HG03139 (cell line): ENCODE measurements around the gene KCNN2.

Experiments used
- ATAC-seq: cut with Tn5 transposase; IDR thresholded peaks from one replicate; pipeline ENCODE4 v1.9.1; 2021; ENCODE audit not compliant: unreplicated experiment

Gene KCNN2

DNA sequence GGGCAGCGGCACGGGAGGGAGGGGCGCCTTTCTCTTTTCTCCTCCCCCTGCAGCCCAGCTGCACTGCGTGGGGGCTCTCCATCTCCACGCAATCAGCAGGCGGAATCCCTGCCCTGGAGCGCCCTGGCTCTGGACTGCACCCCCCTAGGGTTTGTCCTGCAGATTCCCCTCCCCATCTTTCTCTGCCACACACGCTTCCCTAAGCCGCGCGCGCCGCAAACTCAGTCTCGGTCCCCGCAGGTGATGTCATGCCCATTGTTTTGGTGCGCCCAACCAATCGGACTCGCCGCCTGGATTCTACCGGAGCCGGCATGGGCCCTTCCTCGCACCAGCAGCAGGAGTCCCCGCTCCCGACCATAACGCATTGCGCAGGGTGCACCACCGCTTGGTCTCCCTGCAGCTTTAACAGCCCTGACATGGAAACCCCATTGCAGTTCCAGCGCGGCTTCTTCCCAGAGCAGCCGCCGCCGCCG is at the start of gene KCNN2:
TSS of gene KCNN2 (plus strand) at position 347 of the 473 bp plus-strand sequence. CDS start at position 417, 70 bp downstream.
- peak; percentile 58 for ATAC-seq

- no peak for ATAC-seq
Measured at GRCh38 chr5:114312658-114313057, 49.2 kb upstream of the KCNN2 start.

DNA sequence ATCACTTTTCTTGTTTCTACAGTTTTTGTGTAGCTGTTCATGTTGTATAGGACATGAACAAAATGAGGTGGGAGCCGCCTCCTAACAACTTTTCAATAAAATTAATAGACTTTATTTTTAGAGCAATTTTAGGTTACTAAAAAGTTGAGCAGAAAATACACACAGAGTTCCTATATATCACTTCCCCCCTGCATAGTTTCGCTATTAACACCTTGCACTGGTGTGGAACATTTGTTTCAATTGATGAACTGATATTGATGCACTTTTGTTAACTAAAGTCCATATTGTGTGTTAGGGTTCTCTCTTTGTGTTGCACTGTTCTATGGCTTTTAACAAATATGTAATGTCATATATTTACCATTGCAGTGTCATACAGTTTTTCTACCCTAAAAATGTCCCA is 47.8 kb upstream of the KCNN2 start:
- ATAC-seq = no peak

GRCh38 chr5:114316167-114316566 is 45.7 kb upstream of the KCNN2 start:
- no peak for ATAC-seq

GRCh38 chr5:114317751-114318150 is 44.1 kb upstream of the KCNN2 start:
- no peak for ATAC-seq

GRCh38 chr5:114319236-114319635 is 42.6 kb upstream of the KCNN2 start:
- ATAC-seq = no peak

DNA sequence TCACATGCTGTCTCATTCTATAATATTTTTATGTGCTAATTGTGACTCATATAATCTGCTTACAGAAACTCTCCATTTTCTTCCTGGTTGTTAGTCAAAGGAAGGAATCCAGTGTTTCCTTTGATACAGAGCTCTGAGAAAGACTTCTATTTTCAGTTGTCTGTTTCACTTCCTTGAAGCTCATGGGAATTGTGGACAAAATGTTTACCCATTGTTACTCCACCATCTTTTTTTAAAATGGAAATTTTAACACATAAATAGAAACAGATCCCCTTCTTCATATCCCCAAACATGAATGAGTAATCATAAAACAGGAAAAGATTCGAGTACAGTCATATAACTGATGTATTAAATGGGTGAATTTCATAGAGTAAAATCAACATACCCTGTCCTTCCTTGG is 42.0 kb upstream of the KCNN2 start:
- ATAC-seq = no peak

DNA sequence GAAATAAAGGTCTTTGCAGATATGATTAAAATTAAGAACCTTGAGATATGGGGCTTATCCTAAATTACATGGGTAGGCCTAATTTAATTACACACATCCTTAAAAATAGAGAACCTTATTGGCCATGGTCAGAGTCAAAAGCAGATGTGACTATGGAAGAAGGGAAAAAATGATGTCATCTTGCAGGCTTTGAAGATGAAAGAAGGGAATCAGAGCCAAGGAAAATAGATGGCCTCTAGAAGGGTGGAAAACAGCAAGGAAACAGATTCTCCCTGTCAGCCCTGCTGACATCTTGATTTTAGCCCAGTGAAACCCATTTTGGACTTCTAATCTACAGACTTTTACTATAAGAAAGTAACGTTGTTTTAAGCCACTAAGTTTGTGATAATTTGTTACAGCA is 37.6 kb upstream of the KCNN2 start:
- no peak for ATAC-seq

DNA sequence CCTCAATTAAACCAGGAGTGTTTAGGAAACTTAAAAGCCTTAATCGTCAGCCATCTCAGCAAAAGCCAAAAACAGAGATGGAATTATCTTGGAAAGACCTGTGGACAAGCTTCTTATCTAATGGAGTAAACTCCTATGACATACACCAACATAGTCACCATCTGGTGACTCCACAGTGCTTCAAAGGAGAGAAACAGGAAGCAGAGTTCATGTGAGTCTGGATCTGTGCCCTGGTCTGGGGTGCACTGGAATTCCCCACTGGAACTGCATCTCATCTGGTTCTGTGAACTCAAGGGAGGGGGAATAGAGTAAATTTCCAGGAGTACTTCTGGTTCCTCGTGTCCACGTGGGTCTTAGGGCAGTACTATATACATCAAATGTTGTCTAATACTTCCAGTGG is 36.3 kb upstream of the KCNN2 start:
- ATAC-seq = no peak

GRCh38 chr5:114327474-114327873 is 34.4 kb upstream of the KCNN2 start:
- no peak for ATAC-seq

- ATAC-seq = no peak
Measured at GRCh38 chr5:114327987-114328386, 33.9 kb upstream of the KCNN2 start.

GRCh38 chr5:114330916-114331531 is 30.8 kb upstream of the KCNN2 start:
- ATAC-seq = no peak

DNA sequence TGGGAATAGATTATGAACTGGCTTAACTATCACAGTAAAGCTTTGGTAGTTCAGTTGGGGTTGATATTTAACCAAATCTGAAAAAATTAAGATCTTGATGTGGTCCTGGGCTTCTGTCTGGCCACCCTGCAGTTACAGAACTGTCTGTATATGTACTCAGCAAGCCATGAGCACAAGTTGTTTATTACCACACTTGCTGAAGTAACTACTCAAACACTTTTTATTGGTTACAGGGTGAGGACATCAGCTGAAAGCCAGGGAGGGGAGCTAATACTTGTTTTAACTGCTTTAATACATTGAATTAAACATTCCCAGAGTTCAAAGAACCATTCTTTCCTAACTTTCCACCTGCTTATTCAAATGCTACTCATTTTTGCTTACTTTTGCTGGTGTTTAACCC is 29.4 kb upstream of the KCNN2 start:
- no peak for ATAC-seq

- ATAC-seq = no peak
Measured at GRCh38 chr5:114332925-114333324, 28.9 kb upstream of the KCNN2 start.

DNA sequence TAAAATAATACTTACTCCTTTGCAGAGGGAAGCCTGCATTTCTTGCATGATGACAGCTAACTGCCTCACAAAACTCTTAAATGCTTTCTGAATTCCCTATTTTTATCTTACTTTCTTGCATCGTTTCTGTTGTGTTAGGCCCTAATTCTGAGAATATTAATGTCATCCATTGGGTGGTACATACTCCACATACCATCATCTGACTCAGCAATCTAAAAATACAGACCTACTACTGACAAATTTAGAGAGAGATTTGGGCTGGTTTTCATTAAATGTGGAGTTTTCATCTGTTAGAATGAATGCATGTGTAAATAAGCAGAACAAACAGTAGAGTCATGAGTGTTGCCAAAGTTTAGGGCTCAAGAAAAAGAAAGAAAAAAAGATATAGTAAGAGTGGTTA is 26.5 kb upstream of the KCNN2 start:
- ATAC-seq = no peak

GRCh38 chr5:114339108-114339507 is 22.8 kb upstream of the KCNN2 start:
- ATAC-seq = no peak

- no peak for ATAC-seq
Measured at GRCh38 chr5:114346181-114346580, 15.7 kb upstream of the KCNN2 start.

- ATAC-seq = no peak
Measured at GRCh38 chr5:114355086-114355830, 6.6 kb upstream of the KCNN2 start.

DNA sequence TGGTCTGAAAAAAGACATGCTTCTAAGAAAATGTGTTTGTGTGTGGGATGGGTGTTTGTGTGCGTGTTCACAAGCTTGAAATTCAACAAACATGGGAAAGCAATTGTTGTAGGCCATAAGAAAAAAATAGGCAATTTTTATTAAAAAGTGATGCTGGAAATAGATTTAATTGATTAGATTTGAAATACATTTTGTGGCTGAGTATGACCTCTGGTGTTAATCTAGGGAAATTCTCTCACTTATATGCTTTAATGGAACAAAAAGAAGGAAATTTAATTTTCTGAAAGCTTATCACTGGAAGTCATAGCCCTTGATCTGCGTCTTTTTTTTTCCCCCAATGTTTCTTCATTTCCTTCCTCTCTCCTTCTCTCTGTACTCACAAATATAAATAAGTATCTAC is 3.5 kb upstream of the KCNN2 start:
- no peak for ATAC-seq

DNA sequence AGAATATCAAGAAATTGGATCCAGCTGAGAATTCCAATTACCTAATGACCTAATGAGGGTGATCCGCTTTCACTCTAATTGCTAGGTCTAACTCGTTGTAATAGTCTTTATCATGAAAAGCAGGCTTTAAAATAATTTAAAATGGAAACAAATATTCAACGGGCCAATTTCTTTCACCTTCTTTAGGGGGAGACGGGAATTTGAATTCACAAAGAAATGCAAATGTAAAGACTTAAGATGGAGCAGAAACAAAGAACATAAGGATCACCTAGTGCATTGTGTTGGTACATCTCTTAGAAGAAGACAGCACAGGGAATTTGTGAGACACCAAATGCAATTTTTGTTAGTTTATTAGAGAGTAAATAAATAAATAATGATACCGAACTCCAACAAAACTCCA is 1.5 kb upstream of the KCNN2 start:
- no peak for ATAC-seq

DNA sequence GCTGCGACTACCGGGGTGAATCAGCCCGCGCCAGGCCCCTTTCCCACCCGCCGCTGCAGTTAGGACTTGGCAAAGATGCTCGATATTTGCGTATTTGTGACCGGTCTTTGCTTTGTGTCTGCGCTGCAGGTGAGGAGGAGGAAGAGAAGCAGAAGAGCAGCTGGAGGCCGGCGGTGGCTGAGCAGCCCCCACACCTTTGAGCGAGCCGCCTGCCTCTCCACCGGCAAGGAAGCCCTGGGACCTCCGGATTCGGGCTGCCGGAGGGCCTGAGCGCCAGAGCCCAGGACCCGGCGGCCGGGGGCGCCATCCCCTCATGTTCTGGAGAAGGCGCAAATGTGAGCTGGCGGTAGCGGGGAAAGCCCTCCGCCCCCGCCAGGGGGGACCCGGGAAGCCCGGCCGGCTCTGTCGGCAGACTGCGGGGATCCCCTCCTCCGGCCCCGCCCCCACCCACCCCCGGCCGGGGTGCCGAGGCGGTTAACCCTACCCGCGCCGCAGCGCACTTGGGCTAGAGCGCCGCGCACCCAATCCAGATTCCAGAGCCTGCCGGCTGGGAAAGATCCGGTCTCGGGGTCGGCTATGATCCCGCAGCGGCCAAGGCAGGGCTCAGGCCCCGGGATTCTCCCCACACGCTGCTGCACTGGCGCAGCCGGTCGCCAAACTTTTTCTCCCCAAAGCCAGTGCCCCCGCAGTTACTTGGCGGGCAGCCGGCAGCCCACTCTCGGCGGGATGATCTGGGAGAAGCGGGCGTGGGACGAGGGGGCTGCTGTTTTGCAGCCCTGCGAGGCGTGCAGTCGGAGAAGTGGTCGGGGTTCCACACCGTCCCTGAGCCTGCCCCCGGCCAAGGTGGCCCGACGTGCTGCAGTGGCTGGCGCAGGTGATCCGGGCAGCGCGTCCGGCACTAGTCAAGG is 800 bp upstream of the KCNN2 start:
- ATAC-seq = peak; percentile 35
